GM12892 (cell line): ENCODE data around the gene TMEM178B.

ENCODE experiments used
- DNase-seq: peaks from one replicate; pipeline ENCODE4 v3.0.0; 2011; ENCODE audit not compliant: insufficient read length
- FAIRE-seq: peaks from 2 replicates; lab custom pipeline; 2011; peaks lifted over from hg19 to GRCh38; lab: Jason Lieb, UNC
- POLR2A ChIP-seq: IDR thresholded peaks from 2 replicates; pipeline ENCODE4 v1.6.1; 2011; ENCODE audit warnings: low read depth, low read length, control low read depth
- POLR2AphosphoS5 ChIP-seq: IDR thresholded peaks from 2 replicates; pipeline ENCODE4 v1.6.1; 2011; ENCODE audit warnings: low read depth, low read length, control low read depth
- TAF1 ChIP-seq: IDR thresholded peaks from 2 replicates; pipeline ENCODE4 v1.6.1; 2011; ENCODE audit warnings: low read depth, mild to moderate bottlenecking, control low read depth, low read length, borderline replicate concordance

Gene TMEM178B

DNA sequence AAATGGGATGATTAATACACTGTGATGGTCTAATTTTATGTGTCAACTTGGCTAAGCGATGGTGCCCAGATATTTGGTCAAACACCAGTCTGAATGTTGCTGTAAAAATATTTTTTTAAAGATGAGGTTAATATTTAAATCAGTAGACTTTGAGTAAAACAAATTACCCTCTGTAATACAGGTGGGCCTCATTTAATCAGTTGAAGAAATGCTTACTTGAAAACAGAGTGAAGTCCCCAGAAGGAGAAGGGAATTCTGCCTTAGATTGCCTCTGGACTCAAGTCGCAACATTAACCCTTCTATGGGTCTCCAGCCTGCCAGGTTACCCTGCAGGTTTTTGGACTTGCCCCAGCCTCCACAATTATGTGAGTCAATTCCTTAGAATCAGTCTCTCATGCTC lies 427.6 kb downstream of the TMEM178B start:
- FAIRE-seq = no peak

DNA sequence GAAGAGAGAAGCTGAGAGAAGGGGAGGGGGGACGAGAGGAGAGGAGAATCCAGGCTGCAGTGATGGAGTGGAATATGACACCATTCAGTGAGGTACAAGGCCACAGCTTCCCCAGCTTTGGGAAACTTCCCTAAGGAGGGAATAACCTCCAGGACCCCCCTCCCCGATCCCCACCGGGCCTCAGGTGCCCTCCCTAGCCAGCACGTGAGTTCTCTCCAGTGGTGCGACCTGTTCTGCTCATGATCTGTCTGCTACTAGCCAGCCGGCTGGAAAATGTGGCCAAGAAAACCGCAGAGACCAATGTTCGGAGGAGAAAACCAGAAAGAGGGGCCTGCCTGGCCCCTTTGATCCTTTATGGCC lies 437.4 kb downstream of the TMEM178B start:
- TF ChIP-seq POLR2AphosphoS5 = no peak
- no peak for TF ChIP-seq POLR2A
- no peak for TF ChIP-seq TAF1
- DNase-seq = no peak
- no peak for FAIRE-seq

More for the DNA sequence above, 427.6 kb downstream of the TMEM178B start:
- TF ChIP-seq TAF1 = no peak
- TF ChIP-seq POLR2AphosphoS5 = no peak
- TF ChIP-seq POLR2A = no peak
- no peak for DNase-seq

- no peak for DNase-seq
Measured at GRCh38 chr7:141511676-141512396, 438.0 kb downstream of the TMEM178B start.

DNA sequence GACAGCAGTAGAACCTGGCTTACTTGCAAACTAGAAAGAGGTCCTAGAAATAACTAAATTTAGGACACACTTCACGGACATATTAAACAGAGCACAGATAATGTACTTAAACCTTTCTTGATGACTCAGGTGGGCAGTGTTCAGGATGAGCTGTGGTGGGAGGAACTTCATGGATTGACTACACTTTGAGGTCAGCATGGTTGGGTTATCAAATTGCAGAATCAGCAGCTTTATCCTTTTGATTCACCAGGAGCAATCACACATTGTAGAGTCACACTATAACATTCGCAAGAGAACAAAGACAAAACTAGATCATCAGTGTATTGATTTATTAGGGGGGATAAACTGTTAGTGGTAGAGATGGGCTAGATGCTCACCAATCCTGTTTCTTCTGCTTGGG lies 438.7 kb downstream of the TMEM178B start:
- no peak for TF ChIP-seq TAF1
- no peak for TF ChIP-seq POLR2AphosphoS5
- TF ChIP-seq POLR2A = no peak
- DNase-seq = no peak
- no peak for FAIRE-seq

More at GRCh38 chr7:141511676-141512396, 438.0 kb downstream of the TMEM178B start:
- no peak for FAIRE-seq
- TF ChIP-seq TAF1 (no peak), POLR2AphosphoS5 (no peak), POLR2A (no peak)

- FAIRE-seq = no peak
- no peak for DNase-seq
- no peak for TF ChIP-seq POLR2A
- TF ChIP-seq TAF1 = no peak
- TF ChIP-seq POLR2AphosphoS5 = no peak
Measured at GRCh38 chr7:141513720-141514119, 439.9 kb downstream of the TMEM178B start.

- FAIRE-seq = no peak
- DNase-seq = no peak
- no peak for TF ChIP-seq POLR2AphosphoS5
- TF ChIP-seq POLR2A = no peak
- TF ChIP-seq TAF1 = no peak
Measured at GRCh38 chr7:141515941-141516340, 442.1 kb downstream of the TMEM178B start.

DNA sequence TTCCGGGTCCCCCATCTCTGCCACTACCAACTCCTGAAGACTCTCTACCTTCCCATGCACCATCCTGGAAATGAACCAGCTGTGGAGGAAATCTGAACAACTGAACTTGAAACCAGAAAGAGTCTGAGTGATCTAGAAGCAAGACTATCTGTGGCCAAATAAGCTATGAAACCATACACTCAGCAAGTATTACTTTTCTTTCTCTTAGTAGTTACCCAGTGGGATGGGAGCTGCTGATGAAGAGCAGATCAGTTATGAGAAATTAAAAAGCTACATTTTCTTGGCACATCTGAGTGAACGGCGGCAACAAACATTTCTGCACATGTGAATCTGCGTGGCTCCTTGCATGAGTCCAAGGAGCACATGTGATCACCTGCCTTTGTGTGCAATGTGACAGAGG lies 445.8 kb downstream of the TMEM178B start:
- TF ChIP-seq POLR2A (no peak), POLR2AphosphoS5 (no peak), TAF1 (no peak)
- FAIRE-seq = no peak
- DNase-seq = no peak

DNA sequence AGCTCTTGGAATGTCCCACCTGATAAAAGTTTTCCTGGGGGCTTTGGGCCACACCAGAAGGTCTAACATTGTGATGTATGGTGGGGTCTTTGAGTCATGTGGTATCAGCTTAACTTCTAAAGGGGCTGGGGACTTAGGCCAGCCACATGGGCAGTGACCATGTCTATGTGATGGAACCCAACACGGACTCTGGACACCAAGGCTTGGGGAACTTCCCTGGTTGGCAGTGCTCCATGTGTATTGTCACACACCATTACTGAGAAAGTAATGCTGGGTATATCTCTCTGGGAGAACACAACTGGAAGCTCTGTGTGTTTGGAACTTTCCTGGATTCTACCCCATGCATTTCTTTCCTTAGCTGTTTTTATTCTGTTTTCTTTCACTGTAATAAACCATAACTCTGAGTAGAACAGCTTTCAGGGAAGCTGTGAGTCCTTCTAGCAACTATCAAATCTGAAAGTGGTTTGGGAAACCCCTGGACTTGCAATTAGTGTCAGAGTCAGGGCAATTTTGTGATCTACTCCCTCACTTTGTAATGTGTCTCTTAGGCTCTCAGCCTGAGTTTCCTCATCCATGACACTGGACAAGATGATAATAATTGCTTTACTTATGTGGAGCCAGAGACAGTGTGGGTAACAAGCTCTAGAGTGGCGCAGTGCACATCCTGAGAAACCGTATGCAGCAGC lies 448.9 kb downstream of the TMEM178B start:
- no peak for FAIRE-seq
- TF ChIP-seq POLR2AphosphoS5 (no peak), POLR2A (no peak), TAF1 (no peak)
- no peak for DNase-seq

DNA sequence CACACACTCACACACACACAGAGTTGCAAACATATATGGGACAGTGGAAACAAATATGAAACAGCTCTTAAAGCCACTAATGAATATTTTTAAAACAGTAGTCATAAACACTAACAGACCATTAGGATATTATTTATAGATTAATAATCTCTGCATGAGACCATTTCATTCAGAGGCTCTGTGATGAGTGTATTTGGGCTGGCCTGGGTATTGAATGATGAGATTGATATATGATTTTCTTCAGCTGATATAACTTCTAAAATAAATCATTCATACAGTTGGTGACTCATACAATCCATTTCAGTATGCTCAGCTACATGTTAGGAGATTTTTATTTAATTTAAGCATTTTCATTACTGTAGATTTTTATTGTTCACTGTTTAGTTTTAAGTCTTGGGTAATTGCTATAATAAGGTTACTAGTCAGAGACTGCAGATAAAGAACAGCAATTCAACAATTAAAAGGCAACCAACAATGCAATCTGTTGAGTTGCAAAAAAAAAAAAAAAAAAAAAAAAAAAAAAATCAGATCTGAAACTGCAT lies 452.2 kb downstream of the TMEM178B start:
- FAIRE-seq = no peak
- TF ChIP-seq POLR2A (no peak), TAF1 (no peak), POLR2AphosphoS5 (no peak)

DNA sequence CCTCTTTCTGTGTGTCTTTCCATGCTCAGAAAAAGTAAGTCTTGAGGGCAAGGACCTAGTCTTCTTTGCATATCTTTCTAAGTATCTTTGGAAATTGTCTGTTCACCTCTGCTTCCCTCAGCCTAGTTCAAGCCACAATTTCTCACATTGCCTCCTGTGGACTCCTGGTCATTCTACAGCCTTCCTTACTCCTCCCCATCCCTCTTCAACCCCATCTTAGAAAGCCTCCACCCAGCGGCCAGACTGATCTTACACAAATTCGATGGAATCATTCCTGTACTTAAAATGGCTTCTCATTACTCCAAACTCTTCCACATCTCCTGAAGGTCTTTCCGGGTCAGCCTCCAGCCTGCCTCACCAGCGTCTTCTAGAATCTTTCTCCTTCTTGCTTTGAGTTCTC lies 453.2 kb downstream of the TMEM178B start:
- DNase-seq (no peak), FAIRE-seq (no peak)
- TF ChIP-seq POLR2AphosphoS5 (no peak), TAF1 (no peak)

More for the DNA sequence above, 452.2 kb downstream of the TMEM178B start:
- no peak for DNase-seq

- TF ChIP-seq POLR2A (no peak), TAF1 (no peak), POLR2AphosphoS5 (no peak)
- FAIRE-seq = no peak
- DNase-seq = no peak
Measured at GRCh38 chr7:141528399-141528798, 454.5 kb downstream of the TMEM178B start.
